WTC11 (cell line): ENCODE results near the gene ELP5. TPM values are rescaled to one million over a fixed set of nuclear protein-coding genes. Genes with fewer than 3 reads are reported as not detected.

Experiments used
- ATAC-seq: fragments of 200-7000 bp; cut with Tn5 transposase; 2 replicates; pipeline ENCODE4 v1.10.0; 2021; ENCODE audit warnings: mild to moderate bottlenecking, moderate library complexity
- CTCF ChIA-PET: fragments of 300-600 bp; sonication (Branson Sonifier 250); formaldehyde crosslinking; loops from one replicate; lab custom pipeline; 2021; ENCODE audit warnings: antibody characterized with exemption; lab: Charles Lee
- POLR2A ChIA-PET: fragments of 350-600 bp; sonication (Branson Sonifier 250); formaldehyde crosslinking; loops from one replicate; lab custom pipeline; 2021; ENCODE audit warnings: antibody characterized with exemption; lab: Charles Lee
- DNase-seq: peaks from one replicate; pipeline ENCODE4 v3.0.0; 2021; ENCODE audit warnings: low spot score
- H3K27ac Mint-ChIP-seq: 2 replicates; pipeline ENCODE4 v1.8.0; 2021; ENCODE audit warnings: mixed read lengths
- H3K27me3 Mint-ChIP-seq: 2 replicates; pipeline ENCODE4 v1.8.0; 2021; ENCODE audit warnings: low read depth, mild to moderate bottlenecking, moderate library complexity, mixed read lengths
- H3K36me3 Mint-ChIP-seq: 2 replicates; pipeline ENCODE4 v1.8.0; 2021; ENCODE audit warnings: mixed read lengths
- H3K4me1 Mint-ChIP-seq: 2 replicates; pipeline ENCODE4 v1.8.0; 2022; ENCODE audit warnings: mixed read lengths
- H3K4me3 Mint-ChIP-seq: 2 replicates; pipeline ENCODE4 v1.8.0; 2021; ENCODE audit warnings: mild to moderate bottlenecking, moderate library complexity, mixed read lengths
- H3K9me3 Mint-ChIP-seq: 2 replicates; pipeline ENCODE4 v1.8.0; 2021; ENCODE audit warnings: mixed read lengths
- AFF4 ChIP-seq: sonication (generic); formaldehyde crosslinking; IDR thresholded peaks from 2 replicates; pipeline ENCODE4 v1.8.1; 2023; ENCODE audit warnings: mild to moderate bottlenecking, missing genetic modification reagents, borderline replicate concordance
- ELF4 ChIP-seq: sonication (generic); formaldehyde crosslinking; IDR thresholded peaks from 2 replicates; pipeline ENCODE4 v1.8.1; 2022; ENCODE audit warnings: low read depth, mild to moderate bottlenecking, moderate library complexity, missing genetic modification reagents
- FOXK1 ChIP-seq: sonication (generic); formaldehyde crosslinking; IDR thresholded peaks from 2 replicates; pipeline ENCODE4 v1.8.0; 2022; ENCODE audit warnings: mild to moderate bottlenecking, moderate library complexity, missing genetic modification reagents
- MXD4 ChIP-seq: fragments of 250-450 bp; sonication (Bioruptor Pico); IDR thresholded peaks from 2 replicates; pipeline ENCODE4 v1.8.0; 2021; ENCODE audit warnings: mild to moderate bottlenecking, moderate library complexity, borderline replicate concordance
- NR2C2 ChIP-seq: sonication (generic); formaldehyde crosslinking; IDR thresholded peaks from 2 replicates; pipeline ENCODE4 v1.8.0; 2022; ENCODE audit warnings: mild to moderate bottlenecking, missing genetic modification reagents
- PREB ChIP-seq: sonication (generic); formaldehyde crosslinking; IDR thresholded peaks from 2 replicates; pipeline ENCODE4 v1.8.1; 2022; ENCODE audit warnings: mild to moderate bottlenecking, missing genetic modification reagents, moderate library complexity, borderline replicate concordance
- RORB ChIP-seq: fragments of 250-450 bp; sonication (Bioruptor Pico); IDR thresholded peaks from 2 replicates; pipeline ENCODE4 v1.9.0; 2021; ENCODE audit warnings: mild to moderate bottlenecking
- SOX15 ChIP-seq: fragments of 250-450 bp; sonication (Bioruptor Pico); IDR thresholded peaks from 2 replicates; pipeline ENCODE4 v1.9.0; 2021; ENCODE audit warnings: mild to moderate bottlenecking
- TCF7 ChIP-seq: sonication (generic); formaldehyde crosslinking; IDR thresholded peaks from 2 replicates; pipeline ENCODE4 v1.8.0; 2022; ENCODE audit warnings: mild to moderate bottlenecking, low read depth, missing genetic modification reagents, moderate library complexity
- TEAD1 ChIP-seq: sonication (generic); formaldehyde crosslinking; IDR thresholded peaks from 2 replicates; pipeline ENCODE4 v1.8.0; 2022; ENCODE audit warnings: mild to moderate bottlenecking, missing genetic modification reagents
- TEAD4 ChIP-seq: sonication (generic); formaldehyde crosslinking; IDR thresholded peaks from 2 replicates; pipeline ENCODE4 v1.8.0; 2022; ENCODE audit warnings: mild to moderate bottlenecking, missing genetic modification reagents
- TP53 ChIP-seq: sonication (generic); formaldehyde crosslinking; IDR thresholded peaks from 2 replicates; pipeline ENCODE4 v1.8.1; 2023; ENCODE audit warnings: mild to moderate bottlenecking, missing genetic modification reagents
- ZNF121 ChIP-seq: sonication (generic); formaldehyde crosslinking; IDR thresholded peaks from 2 replicates; pipeline ENCODE4 v1.8.0; 2023; ENCODE audit warnings: missing genetic modification reagents
- ZNF263 ChIP-seq: sonication (generic); formaldehyde crosslinking; IDR thresholded peaks from 2 replicates; pipeline ENCODE4 v1.8.1; 2022; ENCODE audit warnings: low read depth, mild to moderate bottlenecking, moderate library complexity, missing genetic modification reagents
- ZNF423 ChIP-seq: fragments of 250-450 bp; sonication (Bioruptor Pico); IDR thresholded peaks from 2 replicates; pipeline ENCODE4 v2.1.2; 2022; ENCODE audit warnings: mild to moderate bottlenecking, moderate library complexity
- ZNF425 ChIP-seq: fragments of 250-450 bp; sonication (Bioruptor Pico); conservative IDR thresholded peaks from 2 replicates; pipeline ENCODE4 v1.9.0; 2021; ENCODE audit warnings: mild to moderate bottlenecking
- ZSCAN18 ChIP-seq: fragments of 250-450 bp; sonication (Bioruptor Pico); IDR thresholded peaks from 2 replicates; pipeline ENCODE4 v2.1.2; 2022; ENCODE audit warnings: mild to moderate bottlenecking, moderate library complexity
- total RNA-seq: library from RNA; stranded (reverse); gene quantifications from 3 replicates; pipeline ENCODE4 v1.2.3, GENCODE V29; 2021
- TF ChIP-seq, protein P1 (sequence below): sonication (generic); formaldehyde crosslinking; IDR thresholded peaks from 2 replicates; pipeline ENCODE4 v1.8.0; 2023; ENCODE audit warnings: missing genetic modification reagents, mild to moderate bottlenecking, borderline replicate concordance
- TF ChIP-seq, protein P2 (sequence below): sonication (generic); formaldehyde crosslinking; IDR thresholded peaks from 2 replicates; pipeline ENCODE4 v1.8.1; 2023; ENCODE audit warnings: mild to moderate bottlenecking, missing genetic modification reagents, moderate library complexity
- TF ChIP-seq, protein P3 (sequence below): sonication (generic); formaldehyde crosslinking; IDR thresholded peaks from 2 replicates; pipeline ENCODE4 v1.8.1; 2022; ENCODE audit warnings: low read depth, mild to moderate bottlenecking, moderate library complexity, missing genetic modification reagents, borderline replicate concordance

ELP5 gene
- total RNA-seq, 1 experiment from 2014 or later = 101 TPM

GRCh38 chr17:7235693-7236665 is 16.0 kb upstream of the ELP5 start (continued):
- TF ChIP-seq, protein P1, sequence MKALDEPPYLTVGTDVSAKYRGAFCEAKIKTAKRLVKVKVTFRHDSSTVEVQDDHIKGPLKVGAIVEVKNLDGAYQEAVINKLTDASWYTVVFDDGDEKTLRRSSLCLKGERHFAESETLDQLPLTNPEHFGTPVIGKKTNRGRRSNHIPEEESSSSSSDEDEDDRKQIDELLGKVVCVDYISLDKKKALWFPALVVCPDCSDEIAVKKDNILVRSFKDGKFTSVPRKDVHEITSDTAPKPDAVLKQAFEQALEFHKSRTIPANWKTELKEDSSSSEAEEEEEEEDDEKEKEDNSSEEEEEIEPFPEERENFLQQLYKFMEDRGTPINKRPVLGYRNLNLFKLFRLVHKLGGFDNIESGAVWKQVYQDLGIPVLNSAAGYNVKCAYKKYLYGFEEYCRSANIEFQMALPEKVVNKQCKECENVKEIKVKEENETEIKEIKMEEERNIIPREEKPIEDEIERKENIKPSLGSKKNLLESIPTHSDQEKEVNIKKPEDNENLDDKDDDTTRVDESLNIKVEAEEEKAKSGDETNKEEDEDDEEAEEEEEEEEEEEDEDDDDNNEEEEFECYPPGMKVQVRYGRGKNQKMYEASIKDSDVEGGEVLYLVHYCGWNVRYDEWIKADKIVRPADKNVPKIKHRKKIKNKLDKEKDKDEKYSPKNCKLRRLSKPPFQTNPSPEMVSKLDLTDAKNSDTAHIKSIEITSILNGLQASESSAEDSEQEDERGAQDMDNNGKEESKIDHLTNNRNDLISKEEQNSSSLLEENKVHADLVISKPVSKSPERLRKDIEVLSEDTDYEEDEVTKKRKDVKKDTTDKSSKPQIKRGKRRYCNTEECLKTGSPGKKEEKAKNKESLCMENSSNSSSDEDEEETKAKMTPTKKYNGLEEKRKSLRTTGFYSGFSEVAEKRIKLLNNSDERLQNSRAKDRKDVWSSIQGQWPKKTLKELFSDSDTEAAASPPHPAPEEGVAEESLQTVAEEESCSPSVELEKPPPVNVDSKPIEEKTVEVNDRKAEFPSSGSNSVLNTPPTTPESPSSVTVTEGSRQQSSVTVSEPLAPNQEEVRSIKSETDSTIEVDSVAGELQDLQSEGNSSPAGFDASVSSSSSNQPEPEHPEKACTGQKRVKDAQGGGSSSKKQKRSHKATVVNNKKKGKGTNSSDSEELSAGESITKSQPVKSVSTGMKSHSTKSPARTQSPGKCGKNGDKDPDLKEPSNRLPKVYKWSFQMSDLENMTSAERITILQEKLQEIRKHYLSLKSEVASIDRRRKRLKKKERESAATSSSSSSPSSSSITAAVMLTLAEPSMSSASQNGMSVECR (CRISPR knock-in tag) = no peak
- TF ChIP-seq, protein P2, sequence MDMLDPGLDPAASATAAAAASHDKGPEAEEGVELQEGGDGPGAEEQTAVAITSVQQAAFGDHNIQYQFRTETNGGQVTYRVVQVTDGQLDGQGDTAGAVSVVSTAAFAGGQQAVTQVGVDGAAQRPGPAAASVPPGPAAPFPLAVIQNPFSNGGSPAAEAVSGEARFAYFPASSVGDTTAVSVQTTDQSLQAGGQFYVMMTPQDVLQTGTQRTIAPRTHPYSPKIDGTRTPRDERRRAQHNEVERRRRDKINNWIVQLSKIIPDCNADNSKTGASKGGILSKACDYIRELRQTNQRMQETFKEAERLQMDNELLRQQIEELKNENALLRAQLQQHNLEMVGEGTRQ = no peak
- TF ChIP-seq TEAD1 (no peak), ZNF425 (CRISPR knock-in tag) (no peak)

- CTCF ChIA-PET = interaction anchor here (6.0 kb wide), 1 partner anchor 16 kb away, joined by 36 read pairs; the partner anchor contains the start of genes ACADVL and DLG4
- H3K27ac Mint-ChIP-seq = peak overlapping the region; percentile 15
- TF ChIP-seq ELF4 (CRISPR knock-in tag) (no peak), FOXK1 (CRISPR knock-in tag) (no peak), MXD4 (no peak), RORB (CRISPR knock-in tag) (no peak), TCF7 (CRISPR knock-in tag) (no peak), SOX15 (CRISPR knock-in tag) (no peak), ZNF121 (CRISPR knock-in tag) (no peak), ZNF263 (no peak), TP53 (CRISPR knock-in tag) (no peak), ZSCAN18 (CRISPR knock-in tag) (no peak), NR2C2 (no peak), PREB (CRISPR knock-in tag) (no peak), TEAD4 (no peak), TEAD1 (no peak), AFF4 (CRISPR knock-in tag) (no peak), ZNF423 (CRISPR knock-in tag) (no peak)
- TF ChIP-seq, protein P3, sequence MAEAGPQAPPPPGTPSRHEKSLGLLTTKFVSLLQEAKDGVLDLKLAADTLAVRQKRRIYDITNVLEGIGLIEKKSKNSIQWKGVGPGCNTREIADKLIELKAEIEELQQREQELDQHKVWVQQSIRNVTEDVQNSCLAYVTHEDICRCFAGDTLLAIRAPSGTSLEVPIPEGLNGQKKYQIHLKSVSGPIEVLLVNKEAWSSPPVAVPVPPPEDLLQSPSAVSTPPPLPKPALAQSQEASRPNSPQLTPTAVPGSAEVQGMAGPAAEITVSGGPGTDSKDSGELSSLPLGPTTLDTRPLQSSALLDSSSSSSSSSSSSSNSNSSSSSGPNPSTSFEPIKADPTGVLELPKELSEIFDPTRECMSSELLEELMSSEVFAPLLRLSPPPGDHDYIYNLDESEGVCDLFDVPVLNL (CRISPR knock-in tag) = no peak
Observed at GRCh38 chr17:7236808-7237207, 15.2 kb upstream of the ELP5 start.

More at GRCh38 chr17:7236808-7237207, 15.2 kb upstream of the ELP5 start:
- Mint-ChIP-seq H3K4me1 (peaks cover 47% of the 10 kb centered on the region), H3K9me3 (no peaks in the 10 kb centered on the region), H3K27me3 (no peaks in the 10 kb centered on the region), H3K36me3 (peaks cover 29% of the 10 kb centered on the region), H3K4me3 (peak overlapping the region; percentile 95)
- no peak for DNase-seq
- no peak for ATAC-seq
- POLR2A ChIA-PET = no interaction called here
